HG02610 (cell line): ENCODE data around the gene ABL1.

Source experiments
- ATAC-seq: cut with Tn5 transposase; IDR thresholded peaks from one replicate; pipeline ENCODE4 v1.9.1; 2021; ENCODE audit warnings: mild to moderate bottlenecking, moderate library complexity; ENCODE audit not compliant: unreplicated experiment

The ABL1 gene

GRCh38 chr9:130929571-130930038 is 94.6 kb downstream of the ABL1 start:
- no peak for ATAC-seq

GRCh38 chr9:130930132-130930803 is 95.2 kb downstream of the ABL1 start:
- no peak for ATAC-seq

DNA sequence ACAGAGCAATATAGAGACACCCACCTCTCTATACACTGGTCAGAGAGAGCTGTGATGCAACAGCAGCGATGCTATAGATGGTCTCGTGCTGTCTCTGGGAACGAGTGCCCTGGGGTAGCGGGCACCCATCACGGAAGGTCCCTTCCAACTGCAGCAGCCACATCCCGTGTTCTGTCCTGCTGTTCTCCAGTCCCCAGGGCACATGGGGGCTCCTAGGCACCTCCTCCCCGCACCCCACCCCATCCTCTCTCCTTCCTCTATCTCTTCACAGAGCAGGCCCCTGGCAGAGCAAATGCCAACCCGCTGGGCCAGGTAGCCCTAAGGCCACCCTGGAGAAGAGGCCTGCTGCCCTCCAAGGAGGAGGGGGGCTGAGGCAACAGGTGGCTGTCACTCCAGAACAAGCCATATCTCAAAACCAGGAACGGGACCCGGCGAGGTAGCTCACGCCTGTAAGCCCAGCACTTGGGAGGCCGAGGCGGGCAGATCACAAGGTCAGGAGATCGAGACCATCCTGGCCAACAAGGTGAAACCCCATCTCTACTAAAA is 95.8 kb downstream of the ABL1 start:
- no peak for ATAC-seq

GRCh38 chr9:130931508-130932254 is 96.6 kb downstream of the ABL1 start:
- no peak for ATAC-seq

- ATAC-seq = no peak
Measured at GRCh38 chr9:130932255-130933079, 97.4 kb downstream of the ABL1 start.

DNA sequence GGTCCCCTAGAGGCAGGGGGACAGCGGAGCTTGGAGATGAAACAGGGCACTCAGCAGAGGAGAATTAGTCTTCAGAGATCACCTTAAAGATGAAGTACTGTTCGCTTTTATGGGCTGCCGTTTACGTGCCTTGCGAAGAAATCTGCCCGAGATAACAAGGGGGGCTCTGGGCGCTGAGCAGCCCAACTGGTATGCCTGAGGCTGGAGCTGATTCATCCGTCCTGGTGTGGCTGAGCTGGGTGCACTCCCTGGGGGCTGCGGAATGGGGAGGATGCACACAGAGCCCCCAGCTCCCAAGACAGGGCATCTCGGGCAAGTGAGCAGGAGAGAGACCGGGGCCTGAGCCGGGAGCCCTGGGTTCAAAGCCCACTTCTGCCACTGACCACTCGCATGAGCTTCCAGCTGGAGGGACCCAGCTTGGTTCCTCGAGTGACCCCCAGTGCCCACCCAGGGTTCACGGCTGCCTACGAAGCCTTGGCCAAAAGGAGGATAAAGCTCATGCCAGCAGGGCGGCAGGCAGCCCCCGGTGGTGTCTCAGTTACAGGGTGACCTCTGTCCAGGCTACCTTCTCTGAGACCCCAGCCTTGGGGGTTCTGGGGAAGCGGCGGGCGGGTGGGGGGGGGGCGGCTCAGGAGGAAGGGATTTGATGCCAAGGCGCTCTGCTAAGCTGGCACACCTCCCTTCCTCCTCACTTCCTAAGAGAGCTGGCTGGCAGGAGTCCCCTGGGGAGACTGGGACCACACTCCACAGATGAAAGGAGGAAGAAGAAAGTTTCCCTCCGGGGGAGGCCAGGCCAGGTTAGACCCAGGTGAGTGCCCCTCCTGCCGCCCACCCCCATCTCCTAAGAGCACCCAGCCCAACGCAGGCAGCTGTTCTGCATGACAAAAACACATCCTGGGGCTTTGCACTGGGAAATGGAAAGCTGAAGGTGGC is 98.3 kb downstream of the ABL1 start:
- ATAC-seq = no peak

DNA sequence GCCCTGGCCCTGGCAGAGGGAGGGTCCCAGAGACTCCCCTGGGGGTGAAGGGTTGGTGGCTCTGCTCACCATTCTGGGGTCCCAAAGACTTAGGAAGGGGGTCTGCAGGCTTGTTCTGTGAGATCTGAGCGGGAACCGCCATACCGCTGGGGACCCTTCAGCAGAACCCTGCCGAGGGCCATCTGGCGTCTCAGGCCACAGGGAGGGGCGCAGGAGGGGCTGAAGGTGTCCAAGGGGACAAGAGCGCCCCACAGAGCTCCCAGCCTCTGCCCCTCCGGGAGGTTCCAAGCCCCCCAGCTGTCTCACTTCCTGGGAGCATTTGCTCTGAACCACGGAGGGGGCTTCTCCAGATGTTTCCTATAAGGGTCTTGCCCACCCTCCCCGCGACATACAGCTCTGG is 99.2 kb downstream of the ABL1 start:
- ATAC-seq = no peak

DNA sequence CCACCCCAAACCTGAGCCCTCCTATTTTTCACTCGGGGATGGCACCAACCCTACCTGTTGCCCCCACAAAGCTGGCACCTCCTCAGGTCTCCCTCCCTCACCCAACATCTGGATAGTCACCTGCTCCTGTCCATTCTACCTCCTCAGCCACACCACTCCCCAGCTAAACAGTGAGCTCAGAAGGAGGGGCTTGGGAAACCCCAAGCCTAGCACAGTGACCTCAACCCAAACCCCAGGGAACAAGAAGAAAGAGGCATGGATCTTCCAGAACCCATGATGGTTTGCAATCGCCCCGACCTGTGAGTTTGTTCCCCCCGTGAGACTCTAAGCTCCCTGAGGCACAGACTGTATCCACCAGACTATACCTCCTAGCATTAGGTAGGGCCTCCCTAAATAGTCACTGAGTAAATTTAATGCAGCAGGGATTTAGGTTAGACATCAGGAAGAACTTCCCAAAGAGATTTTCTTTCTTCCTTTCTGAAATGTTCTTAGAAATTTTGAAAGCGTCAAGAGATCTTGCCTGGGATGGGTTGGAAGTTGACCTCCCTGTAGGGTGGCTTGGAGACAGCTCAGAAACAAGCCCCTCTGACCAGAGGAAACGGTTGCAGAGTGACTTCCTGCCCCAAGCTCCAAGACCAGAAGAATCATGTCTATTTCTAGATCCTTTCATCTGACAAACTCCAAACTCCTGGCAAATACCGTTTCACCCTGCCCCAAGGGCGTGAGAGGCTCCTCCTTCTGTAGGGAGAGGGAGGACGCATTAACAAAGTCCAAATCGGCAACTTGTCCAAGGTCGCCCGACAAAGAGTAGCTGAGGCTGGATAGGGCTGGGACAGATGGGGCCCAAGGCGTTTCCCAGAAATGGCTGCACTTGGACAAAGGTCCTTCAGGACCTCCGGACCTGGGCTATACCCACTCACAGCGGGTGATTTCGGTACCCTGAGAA is 99.9 kb downstream of the ABL1 start:
- ATAC-seq = no peak

DNA sequence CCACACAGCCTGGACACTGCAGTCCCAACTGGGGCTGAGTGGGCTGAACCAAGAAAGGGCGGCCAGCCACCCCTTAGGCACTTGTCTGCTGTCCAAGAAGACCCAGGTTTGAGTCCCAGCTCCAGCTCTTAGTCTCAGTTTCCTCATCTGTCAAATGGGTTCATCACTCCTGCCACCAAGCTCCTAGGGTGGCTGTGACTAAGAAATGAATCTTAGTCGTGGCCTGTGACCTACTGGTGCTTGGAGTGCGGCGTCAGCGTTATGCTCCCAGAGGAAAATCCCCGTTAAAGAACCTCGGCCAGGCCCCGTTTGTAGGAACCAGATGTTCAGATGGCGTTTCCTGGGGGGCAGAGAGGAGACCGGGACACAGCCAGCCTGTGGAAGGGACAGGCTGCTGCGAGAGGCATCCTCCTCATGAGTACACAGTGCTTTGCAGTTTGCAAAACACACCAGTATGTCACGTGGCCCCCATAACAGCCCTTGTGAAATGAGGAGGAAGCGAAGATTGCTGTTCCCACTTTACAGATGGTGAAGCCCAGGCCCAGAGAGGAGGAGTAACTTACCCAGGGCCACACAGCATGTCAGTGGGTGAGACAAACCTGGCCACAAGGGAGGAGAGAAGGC is 100.7 kb downstream of the ABL1 start:
- ATAC-seq = no peak

- no peak for ATAC-seq
Measured at GRCh38 chr9:130936285-130937117, 101.4 kb downstream of the ABL1 start.
